HG03139 (cell line): ENCODE measurements around the gene MUL1.
"Not testable (repeated sequence)": the region's sequence is repeated elsewhere in the genome, so short reads cannot be mapped to it uniquely, and the experiment has no call there.

Experiments used
- ATAC-seq: cut with Tn5 transposase; IDR thresholded peaks from one replicate; pipeline ENCODE4 v1.9.1; 2021; ENCODE audit not compliant: unreplicated experiment

MUL1 gene

GRCh38 chr1:20511518-20512428 lies 3.8 kb upstream of the MUL1 start:
- no peak for ATAC-seq

- no peak for ATAC-seq
Measured at GRCh38 chr1:20508411-20508771, 440 bp upstream of the MUL1 start.

- ATAC-seq = no peak
Measured at GRCh38 chr1:20507248-20507563, 745 bp downstream of the MUL1 start.

- ATAC-seq = no peak
Measured at GRCh38 chr1:20505488-20505887, 2.5 kb downstream of the MUL1 start.

- no peak for ATAC-seq
Measured at GRCh38 chr1:20500716-20501115, 7.2 kb downstream of the MUL1 start.

- no peak for ATAC-seq
Measured at GRCh38 chr1:20499718-20500117, 8.2 kb downstream of the MUL1 start.

- no peak for ATAC-seq
Measured at GRCh38 chr1:20499105-20499504, 8.8 kb downstream of the MUL1 start.

GRCh38 chr1:20498116-20498515 lies 9.8 kb downstream of the MUL1 start:
- no peak for ATAC-seq

- ATAC-seq = no peak
Measured at GRCh38 chr1:20497506-20497905, 10.4 kb downstream of the MUL1 start.

GRCh38 chr1:20496725-20497383 lies 11.1 kb downstream of the MUL1 start:
- ATAC-seq = not testable (repeated sequence)

- no peak for ATAC-seq
Measured at GRCh38 chr1:20496241-20496661, 11.7 kb downstream of the MUL1 start.

GRCh38 chr1:20495661-20496060 lies 12.3 kb downstream of the MUL1 start:
- ATAC-seq = no peak

GRCh38 chr1:20494609-20495311 lies 13.2 kb downstream of the MUL1 start:
- no peak for ATAC-seq

GRCh38 chr1:20493839-20494608 lies 13.9 kb downstream of the MUL1 start:
- no peak for ATAC-seq

- no peak for ATAC-seq
Measured at GRCh38 chr1:20493309-20493708, 14.6 kb downstream of the MUL1 start.

- ATAC-seq = no peak
Measured at GRCh38 chr1:20492751-20493150, 15.2 kb downstream of the MUL1 start.

- no peak for ATAC-seq
Measured at GRCh38 chr1:20491866-20492265, 16.1 kb downstream of the MUL1 start.

- ATAC-seq = no peak
Measured at GRCh38 chr1:20491178-20491577, 16.8 kb downstream of the MUL1 start.

GRCh38 chr1:20487236-20487590 lies 20.7 kb downstream of the MUL1 start:
- ATAC-seq = no peak

- no peak for ATAC-seq
Measured at GRCh38 chr1:20486457-20487235, 21.3 kb downstream of the MUL1 start.
